Smooth muscle cell (in vitro differentiated cells): ENCODE measurements around the gene TMEM126A. TPM values are rescaled to one million over a fixed set of nuclear protein-coding genes. Genes with fewer than 3 reads are reported as not detected.

ENCODE experiments used
- DNase-seq: peaks from one replicate; lab custom pipeline; 2025; ENCODE audit not compliant: unreplicated experiment; lab: John Stamatoyannopoulos, UW
- H2AFZ ChIP-seq: fragments of 200-600 bp; sonication (generic); 2 replicates; pipeline ENCODE4 v1.6.0; 2016; ENCODE audit warnings: antibody characterized with exemption, low read depth, mild to moderate bottlenecking
- H3F3A ChIP-seq: fragments of 200-600 bp; sonication (generic); 2 replicates; pipeline ENCODE4 v1.6.0; 2017; ENCODE audit warnings: antibody characterized with exemption, low read depth
- H3K27ac ChIP-seq: fragments of 200-600 bp; sonication (generic); 2 replicates; pipeline ENCODE4 v1.5.1; 2016; ENCODE audit warnings: low read depth, mild to moderate bottlenecking
- H3K27me3 ChIP-seq: fragments of 200-600 bp; sonication (generic); 2 replicates; pipeline ENCODE4 v1.6.1; 2016; ENCODE audit warnings: low read depth, mild to moderate bottlenecking
- H3K36me3 ChIP-seq: fragments of 200-600 bp; sonication (generic); 2 replicates; pipeline ENCODE4 v1.5.1; 2016; ENCODE audit warnings: low read depth
- H3K4me1 ChIP-seq: fragments of 200-600 bp; sonication (generic); 2 replicates; pipeline ENCODE4 v1.5.1; 2016; ENCODE audit warnings: low read depth
- H3K4me2 ChIP-seq: fragments of 200-600 bp; sonication (generic); 2 replicates; pipeline ENCODE4 v1.6.0; 2016; ENCODE audit warnings: mild to moderate bottlenecking
- H3K4me3 ChIP-seq: fragments of 200-600 bp; sonication (generic); 2 replicates; pipeline ENCODE4 v1.5.1; 2016; ENCODE audit warnings: mild to moderate bottlenecking
- H3K79me2 ChIP-seq: fragments of 200-600 bp; sonication (generic); 2 replicates; pipeline ENCODE4 v1.6.0; 2016; ENCODE audit warnings: low read depth, mild to moderate bottlenecking
- H3K9ac ChIP-seq: fragments of 200-600 bp; sonication (generic); 2 replicates; pipeline ENCODE4 v1.6.0; 2016; ENCODE audit warnings: low read depth
- H3K9me3 ChIP-seq: fragments of 200-600 bp; sonication (generic); replicated peaks from 2 replicates; pipeline ENCODE4 v1.5.1; 2016; ENCODE audit warnings: low read depth
- H4K20me1 ChIP-seq: fragments of 200-600 bp; sonication (generic); 2 replicates; pipeline ENCODE4 v1.6.0; 2016; ENCODE audit warnings: low read depth
- WGBS: methylation state at CpG from one replicate; pipeline ENCODE4 v1.1.7; 2016; ENCODE audit warnings: low lambda C conversion rate; 5-methylcytosine and 5-hydroxymethylcytosine counted together
- polyA plus RNA-seq: library from polyadenylated mRNA; unstranded; fragments of >200 nt; fragmentation: Nextera tagmentation; extraction: Ambion mirVana; gene quantifications from 2 replicates; pipeline ENCODE4 v1.2.1, GENCODE V29; 2016
- total RNA-seq: library from RNA; depleted of rRNA; stranded (reverse); fragments of >200 nt; gene quantifications from 2 replicates; pipeline ENCODE4 v1.2.3, GENCODE V29; 2014
- TF ChIP-seq, protein P1 (sequence below): fragments of 200-600 bp; sonication (generic); IDR thresholded peaks from 2 replicates; pipeline ENCODE4 v1.5.1; 2017; ENCODE audit warnings: borderline replicate concordance, mild to moderate bottlenecking, antibody characterized with exemption; ENCODE audit not compliant: insufficient read depth, poor library complexity, severe bottlenecking

Gene TMEM126A
- total and polyA plus RNA-seq, 2 experiments from 2014 or later, result 53.4 to 69.1 TPM

DNA sequence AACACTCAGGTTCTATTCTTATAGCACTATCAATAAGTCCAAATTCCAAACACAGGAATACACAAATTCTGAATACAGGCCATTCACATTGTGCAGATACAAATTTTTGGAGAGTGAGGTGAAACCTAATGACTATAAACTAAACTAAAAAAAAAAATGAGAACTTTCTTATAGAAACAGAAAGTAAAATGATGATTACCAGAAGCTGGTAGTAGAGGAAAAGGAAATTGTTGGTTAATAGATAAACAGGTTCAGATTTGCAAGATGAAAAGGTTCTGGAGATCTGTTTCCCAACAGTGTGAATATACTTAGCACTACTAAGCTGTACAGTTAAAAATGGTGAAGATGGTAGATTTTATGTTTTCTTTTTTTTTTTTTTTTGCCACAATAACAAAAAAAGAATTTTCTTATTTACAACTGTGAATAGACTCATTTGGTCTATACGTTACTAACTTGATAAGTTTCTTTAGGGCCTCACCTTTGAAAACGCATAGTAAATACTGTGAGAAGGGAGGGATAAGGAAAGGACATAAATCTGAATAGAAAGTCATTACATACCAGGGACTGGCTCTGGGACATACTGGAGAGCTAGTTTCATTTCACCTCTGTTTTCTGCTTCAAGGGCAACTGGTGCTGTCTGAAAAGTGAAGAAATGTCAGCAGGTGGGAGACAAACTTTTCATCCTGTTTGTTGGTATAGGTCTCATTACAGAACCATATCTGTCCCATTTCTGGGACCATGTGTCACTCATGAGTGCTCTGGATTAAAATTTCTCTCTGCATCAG lies 52.4 kb downstream of the TMEM126A start:
- no peak overlapping the region for H3K9ac ChIP-seq
- 88% methylated on average over 2 of the region's 2 CpGs for WGBS
- no peak overlapping the region for H2AFZ ChIP-seq
- no peak overlapping the region for H3K4me2 ChIP-seq
- H3K27ac ChIP-seq, result no peak overlapping the region
- no peaks in the 10 kb centered on the region for H3F3A ChIP-seq
- no peaks in the 10 kb centered on the region for H3K79me2 ChIP-seq
- no peaks in the 10 kb centered on the region for H4K20me1 ChIP-seq
- H3K36me3 ChIP-seq, result no peaks in the 10 kb centered on the region
- DNase-seq, result no peak
- TF ChIP-seq, protein P1, sequence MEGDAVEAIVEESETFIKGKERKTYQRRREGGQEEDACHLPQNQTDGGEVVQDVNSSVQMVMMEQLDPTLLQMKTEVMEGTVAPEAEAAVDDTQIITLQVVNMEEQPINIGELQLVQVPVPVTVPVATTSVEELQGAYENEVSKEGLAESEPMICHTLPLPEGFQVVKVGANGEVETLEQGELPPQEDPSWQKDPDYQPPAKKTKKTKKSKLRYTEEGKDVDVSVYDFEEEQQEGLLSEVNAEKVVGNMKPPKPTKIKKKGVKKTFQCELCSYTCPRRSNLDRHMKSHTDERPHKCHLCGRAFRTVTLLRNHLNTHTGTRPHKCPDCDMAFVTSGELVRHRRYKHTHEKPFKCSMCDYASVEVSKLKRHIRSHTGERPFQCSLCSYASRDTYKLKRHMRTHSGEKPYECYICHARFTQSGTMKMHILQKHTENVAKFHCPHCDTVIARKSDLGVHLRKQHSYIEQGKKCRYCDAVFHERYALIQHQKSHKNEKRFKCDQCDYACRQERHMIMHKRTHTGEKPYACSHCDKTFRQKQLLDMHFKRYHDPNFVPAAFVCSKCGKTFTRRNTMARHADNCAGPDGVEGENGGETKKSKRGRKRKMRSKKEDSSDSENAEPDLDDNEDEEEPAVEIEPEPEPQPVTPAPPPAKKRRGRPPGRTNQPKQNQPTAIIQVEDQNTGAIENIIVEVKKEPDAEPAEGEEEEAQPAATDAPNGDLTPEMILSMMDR, result no peak
- no peaks in the 10 kb centered on the region for H3K9me3 ChIP-seq
- no peaks in the 10 kb centered on the region for H3K4me1 ChIP-seq
- no peak overlapping the region for H3K4me3 ChIP-seq
- H3K27me3 ChIP-seq, result no peaks in the 10 kb centered on the region

GRCh38 chr11:85704967-85705366 lies 57.2 kb downstream of the TMEM126A start:
- H3K4me2 ChIP-seq, result no peak overlapping the region
- 96% methylated on average over 3 of the region's 3 CpGs for WGBS

DNA sequence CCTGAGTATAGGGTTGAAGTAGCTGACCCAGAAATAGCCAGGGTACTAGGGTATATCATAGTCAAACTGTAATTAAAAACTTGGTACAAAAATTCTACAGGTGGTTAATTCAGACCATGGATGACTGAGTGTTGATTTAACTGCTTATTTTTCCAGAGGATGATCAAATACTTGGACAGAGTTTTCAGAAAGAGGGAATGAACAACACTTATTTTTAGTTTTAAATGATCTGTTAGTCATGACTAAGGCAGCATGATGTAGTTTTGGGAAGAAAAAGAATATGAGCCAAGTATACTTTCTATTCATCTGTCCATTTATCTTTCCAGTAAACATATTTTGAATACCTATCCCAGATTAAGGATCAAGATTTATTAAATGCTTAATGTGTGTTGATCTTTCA lies 58.0 kb downstream of the TMEM126A start:
- TF ChIP-seq, protein P1, result no peak
- Histone ChIP-seq H4K20me1 (no peaks in the 10 kb centered on the region), H3K9me3 (no peaks in the 10 kb centered on the region), H3F3A (no peaks in the 10 kb centered on the region), H3K4me1 (no peaks in the 10 kb centered on the region), H3K4me3 (no peak overlapping the region), H3K27me3 (no peaks in the 10 kb centered on the region), H2AFZ (no peak overlapping the region), H3K4me2 (no peak overlapping the region), H3K9ac (no peak overlapping the region), H3K79me2 (no peaks in the 10 kb centered on the region), H3K27ac (no peak overlapping the region), H3K36me3 (no peaks in the 10 kb centered on the region)
- no peak for DNase-seq

More at GRCh38 chr11:85704967-85705366, 57.2 kb downstream of the TMEM126A start:
- H3K79me2 ChIP-seq, result no peaks in the 10 kb centered on the region
- no peaks in the 10 kb centered on the region for H3F3A ChIP-seq
- H3K4me3 ChIP-seq, result no peak overlapping the region
- H3K9ac ChIP-seq, result no peak overlapping the region
- H3K36me3 ChIP-seq, result no peaks in the 10 kb centered on the region
- no peak overlapping the region for H2AFZ ChIP-seq
- H3K4me1 ChIP-seq, result no peaks in the 10 kb centered on the region
- TF ChIP-seq, protein P1, result no peak
- no peak for DNase-seq
- H3K9me3 ChIP-seq, result no peaks in the 10 kb centered on the region
- H4K20me1 ChIP-seq, result no peaks in the 10 kb centered on the region
- H3K27ac ChIP-seq, result no peak overlapping the region
- no peaks in the 10 kb centered on the region for H3K27me3 ChIP-seq

Other genes starting within 250 kb of the TMEM126A start
- gene DLG2, start 20.6 kb upstream of the TMEM126A start, total RNA-seq, result 1.1 and 5.8 TPM in 2 replicates
- gene DLG2, start 20.6 kb upstream of the TMEM126A start, polyA plus RNA-seq, result 0.74 and 2.0 TPM in 2 replicates
- gene TMEM126B, start 19.4 kb upstream of the TMEM126A start, total RNA-seq, result 76.8 and 89.3 TPM in 2 replicates
- gene TMEM126B, start 19.4 kb upstream of the TMEM126A start, polyA plus RNA-seq, result 49.7 and 53.0 TPM in 2 replicates
- gene CREBZF, start 17.2 kb downstream of the TMEM126A start, total RNA-seq, result 33.9 and 44.3 TPM in 2 replicates
- 25.1 and 31.1 TPM in 2 replicates for gene CREBZF, start 17.2 kb downstream of the TMEM126A start, polyA plus RNA-seq
- 0.13 TPM in 1 of 2 replicates, not detected in the other for gene CCDC89, start 38.2 kb downstream of the TMEM126A start, total RNA-seq
- not detected in 2 replicates for gene CCDC89, start 38.2 kb downstream of the TMEM126A start, polyA plus RNA-seq
- 50.7 and 73.0 TPM in 2 replicates for gene SYTL2, start 163.2 kb downstream of the TMEM126A start, total RNA-seq
- 7.2 and 10.4 TPM in 2 replicates for gene SYTL2, start 163.2 kb downstream of the TMEM126A start, polyA plus RNA-seq
- gene CCDC83, start 207.4 kb downstream of the TMEM126A start, total RNA-seq, result not detected in 2 replicates
- gene CCDC83, start 207.4 kb downstream of the TMEM126A start, polyA plus RNA-seq, result 0.28 TPM in 1 of 2 replicates, not detected in the other